Measurements from ENCODE around the gene ABRACL. TPM values are rescaled to one million over a fixed set of nuclear protein-coding genes. Genes with fewer than 3 reads are reported as not detected.

The ABRACL gene
- total RNA-seq, 2 experiments from 2014 or later = 69.7 to 73.5 TPM

GRCh38 chr6:139010674-139011073 lies 17.9 kb upstream of the ABRACL start:
- POLR2A ChIA-PET = interaction anchor here (1.3 to 1.4 kb wide), 2 partner anchors 11 to 19 kb away, joined by 3 to 4 read pairs; no protein-coding TSS in a partner anchor
- intact Hi-C loops (cut with micrococcal nuclease; ENCODE audit: unreplicated experiment) = no loop called here
- Histone ChIP-seq H3K4me1 (ENCODE audit: insufficient read depth, low read length, poor library complexity, severe bottlenecking) (peaks cover 8% of the 10 kb centered on the region), H3K9me3 (ENCODE audit: low read length) (no peaks in the 10 kb centered on the region), H3K36me3 (ENCODE audit: insufficient read depth, low read length) (no peaks in the 10 kb centered on the region), H3K9me2 (ENCODE audit: insufficient read depth, low read length) (no peaks in the 10 kb centered on the region), H3K27ac (ENCODE audit: low read depth, low read length, poor library complexity, severe bottlenecking) (no peak overlapping the region), H2AFZ (ENCODE audit: low read length) (no peak overlapping the region), H3K4me3 (ENCODE audit: low read depth, low read length, poor library complexity, severe bottlenecking) (no peak overlapping the region), H3K79me2 (ENCODE audit: insufficient read depth, low read depth, low read length) (no peaks in the 10 kb centered on the region), H4K20me1 (ENCODE audit: insufficient read depth, low read length) (no peaks in the 10 kb centered on the region), H3K4me2 (ENCODE audit: low read length) (no peak overlapping the region)
- CTCF ChIA-PET (ENCODE audit: unreplicated experiment) = no interaction called here
- DNase-seq (ENCODE audit: low spot score) = no peak
- no TSS peak for BruUV-seq (replicated peaks)
- no peak for TF ChIP-seq EZH2phosphoT487 (IDR thresholded peaks at IDR 0.05; ENCODE audit: borderline replicate concordance, low read depth, low read length)
- TF ChIP-seq, protein P1, sequence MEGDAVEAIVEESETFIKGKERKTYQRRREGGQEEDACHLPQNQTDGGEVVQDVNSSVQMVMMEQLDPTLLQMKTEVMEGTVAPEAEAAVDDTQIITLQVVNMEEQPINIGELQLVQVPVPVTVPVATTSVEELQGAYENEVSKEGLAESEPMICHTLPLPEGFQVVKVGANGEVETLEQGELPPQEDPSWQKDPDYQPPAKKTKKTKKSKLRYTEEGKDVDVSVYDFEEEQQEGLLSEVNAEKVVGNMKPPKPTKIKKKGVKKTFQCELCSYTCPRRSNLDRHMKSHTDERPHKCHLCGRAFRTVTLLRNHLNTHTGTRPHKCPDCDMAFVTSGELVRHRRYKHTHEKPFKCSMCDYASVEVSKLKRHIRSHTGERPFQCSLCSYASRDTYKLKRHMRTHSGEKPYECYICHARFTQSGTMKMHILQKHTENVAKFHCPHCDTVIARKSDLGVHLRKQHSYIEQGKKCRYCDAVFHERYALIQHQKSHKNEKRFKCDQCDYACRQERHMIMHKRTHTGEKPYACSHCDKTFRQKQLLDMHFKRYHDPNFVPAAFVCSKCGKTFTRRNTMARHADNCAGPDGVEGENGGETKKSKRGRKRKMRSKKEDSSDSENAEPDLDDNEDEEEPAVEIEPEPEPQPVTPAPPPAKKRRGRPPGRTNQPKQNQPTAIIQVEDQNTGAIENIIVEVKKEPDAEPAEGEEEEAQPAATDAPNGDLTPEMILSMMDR (conservative IDR thresholded peaks at IDR 0.05; ENCODE audit: low read length) = no peak

DNA sequence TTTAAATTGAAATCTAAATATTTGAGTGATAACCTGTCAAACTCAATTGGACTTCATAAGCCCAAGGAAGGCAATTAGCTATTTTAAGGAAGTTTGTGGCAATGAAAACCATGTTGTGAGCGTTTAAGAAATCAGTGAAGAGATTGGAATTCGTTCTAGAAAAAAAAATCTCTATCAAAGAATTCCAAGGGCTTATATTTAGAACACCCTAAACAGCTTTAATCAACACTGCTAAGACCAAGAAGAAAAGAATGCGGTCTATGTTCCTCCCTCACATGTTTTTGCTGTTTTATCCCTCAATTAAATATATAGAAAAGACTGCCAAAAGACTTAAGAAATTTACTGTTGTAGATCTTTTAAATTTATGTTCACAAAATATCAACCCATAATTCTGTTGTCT lies 16.6 kb upstream of the ABRACL start:
- no peak for DNase-seq (ENCODE audit: low spot score)
- CTCF ChIA-PET (ENCODE audit: unreplicated experiment) = no interaction called here
- BruUV-seq (replicated peaks) = no TSS peak
- no peak overlapping the region for H2AFZ ChIP-seq (ENCODE audit: low read length)
- no peaks in the 10 kb centered on the region for H4K20me1 ChIP-seq (ENCODE audit: insufficient read depth, low read length)
- no peaks in the 10 kb centered on the region for H3K79me2 ChIP-seq (ENCODE audit: insufficient read depth, low read depth, low read length)
- H3K36me3 ChIP-seq (ENCODE audit: insufficient read depth, low read length) = no peaks in the 10 kb centered on the region
- no peaks in the 10 kb centered on the region for H3K9me2 ChIP-seq (ENCODE audit: insufficient read depth, low read length)
- no peaks in the 10 kb centered on the region for H3K9me3 ChIP-seq (ENCODE audit: low read length)
- TF ChIP-seq, protein P1 (conservative IDR thresholded peaks at IDR 0.05; ENCODE audit: low read length) = no peak
- TF ChIP-seq EZH2phosphoT487 (IDR thresholded peaks at IDR 0.05; ENCODE audit: borderline replicate concordance, low read depth, low read length) = no peak
- H3K4me2 ChIP-seq (ENCODE audit: low read length) = no peak overlapping the region
- peaks cover 21% of the 10 kb centered on the region for H3K4me1 ChIP-seq (ENCODE audit: insufficient read depth, low read length, poor library complexity, severe bottlenecking)
- H3K4me3 ChIP-seq (ENCODE audit: low read depth, low read length, poor library complexity, severe bottlenecking) = no peak overlapping the region
- intact Hi-C loops (cut with micrococcal nuclease; ENCODE audit: unreplicated experiment) = no loop called here
- POLR2A ChIA-PET = interaction anchor here (0.9 to 1.3 kb wide), 2 partner anchors 12 to 69 kb away, joined by 3 to 4 read pairs; no protein-coding TSS in a partner anchor
- H3K27ac ChIP-seq (ENCODE audit: low read depth, low read length, poor library complexity, severe bottlenecking) = no peak overlapping the region

- Histone ChIP-seq H2AFZ (ENCODE audit: low read length) (no peak overlapping the region), H3K4me3 (ENCODE audit: low read depth, low read length, poor library complexity, severe bottlenecking) (no peak overlapping the region), H3K4me2 (ENCODE audit: low read length) (no peak overlapping the region), H3K27ac (ENCODE audit: low read depth, low read length, poor library complexity, severe bottlenecking) (no peak overlapping the region), H3K9me3 (ENCODE audit: low read length) (no peaks in the 10 kb centered on the region), H3K79me2 (ENCODE audit: insufficient read depth, low read depth, low read length) (no peaks in the 10 kb centered on the region), H3K9me2 (ENCODE audit: insufficient read depth, low read length) (no peaks in the 10 kb centered on the region), H3K4me1 (ENCODE audit: insufficient read depth, low read length, poor library complexity, severe bottlenecking) (peaks cover 20% of the 10 kb centered on the region), H3K36me3 (ENCODE audit: insufficient read depth, low read length) (no peaks in the 10 kb centered on the region), H4K20me1 (ENCODE audit: insufficient read depth, low read length) (no peaks in the 10 kb centered on the region)
- TF ChIP-seq, protein P1 (conservative IDR thresholded peaks at IDR 0.05; ENCODE audit: low read length) = no peak
- no peak for TF ChIP-seq EZH2phosphoT487 (IDR thresholded peaks at IDR 0.05; ENCODE audit: borderline replicate concordance, low read depth, low read length)
- BruUV-seq (replicated peaks) = no TSS peak
- ChIA-PET CTCF (ENCODE audit: unreplicated experiment) (no interaction called here), POLR2A (no interaction called here)
- no peak for DNase-seq (ENCODE audit: low spot score)
- intact Hi-C loops (cut with micrococcal nuclease; ENCODE audit: unreplicated experiment) = no loop called here
Observed at GRCh38 chr6:139013185-139013800, 15.3 kb upstream of the ABRACL start.

All from OCI-LY7 (cell line).